Kidney (tissue), 14 donors: Measurements from ENCODE around the gene ATP6V1G2. TPM values are rescaled to one million over a fixed set of nuclear protein-coding genes. Genes with fewer than 3 reads are reported as not detected.

Experiments used
- DNase-seq, 5 donors: peaks; one replicate each; pipeline ENCODE4 v3.0.0-alpha.2; 2013 to 2020
- FAIRE-seq: peaks from 2 replicates; lab custom pipeline; 2012; peaks lifted over from hg19 to GRCh38; lab: Jason Lieb, UNC
- H3K27ac ChIP-seq, 2 donors: one replicate each; pipeline ENCODE4 v1.7.0; 2013; ENCODE audit warnings: low read depth in 2 of 2, low read length in 2 of 2, inconsistent platforms in 1 of 2
- H3K27me3 ChIP-seq: one replicate; pipeline ENCODE4 v1.7.1; 2013; ENCODE audit warnings: low read length, inconsistent platforms; ENCODE audit not compliant: control insufficient read depth, insufficient read depth
- H3K36me3 ChIP-seq, 3 donors: one replicate each; pipeline versions ENCODE4 v1.7.0 to v1.7.1; 2013; ENCODE audit warnings: low read length in 3 of 3, control low read depth in 1 of 3, inconsistent platforms in 1 of 3; ENCODE audit not compliant: insufficient read depth in 3 of 3, control insufficient read depth in 2 of 3
- H3K4me1 ChIP-seq, 3 donors: one replicate each; pipeline versions ENCODE4 v1.7.0 to v1.7.1; 2013; ENCODE audit warnings: low read length in 3 of 3, inconsistent platforms in 1 of 3, low read depth in 1 of 3; ENCODE audit not compliant: control insufficient read depth in 2 of 3, insufficient read depth in 2 of 3
- H3K4me3 ChIP-seq, 3 donors: one replicate each; pipeline versions ENCODE4 v1.7.0 to v1.8.1; 2013; ENCODE audit warnings: low read length in 3 of 3, control low read depth in 1 of 3, inconsistent platforms in 1 of 3
- H3K9ac ChIP-seq, 3 donors: one replicate each; pipeline versions ENCODE4 v1.7.0 to v1.7.1; 2013; ENCODE audit warnings: low read length in 3 of 3, control low read depth in 1 of 3, inconsistent platforms in 1 of 3
- H3K9me3 ChIP-seq, 3 donors: one replicate each; pipeline versions ENCODE4 v1.7.0 to v1.7.1; 2013; ENCODE audit warnings: low read length in 3 of 3, control low read depth in 1 of 3, inconsistent platforms in 1 of 3; ENCODE audit not compliant: control insufficient read depth in 2 of 3, insufficient read depth in 1 of 3
- intact Hi-C: fragments of 100-400 bp; cut with DNase I; formaldehyde crosslinking; loops from one replicate; pipeline ENCODE4 v1.11.1; 2022
- polyA plus RNA-seq: library from polyadenylated mRNA; stranded (reverse); fragments of 350-450 nt; fragmentation: Illumina TruSeq; extraction: RNeasy Lipid Tissue Mini Kit (QIAGEN cat#74804); gene quantifications from one replicate; pipeline ENCODE4 v1.2.3, GENCODE V29; 2014; ENCODE audit warnings: low read depth, low replicate concordance; ENCODE audit not compliant: insufficient read depth
- total RNA-seq: library from RNA; stranded (reverse); fragmentation: NEBNext Ultra II Directional; extraction: Animal tissue kit (Norgen Biotek cat#: 25700); gene quantifications from one replicate; pipeline ENCODE4 v1.2.1, GENCODE V29; 2021
- TF ChIP-seq, protein P1 (sequence below): IDR thresholded peaks from 3 replicates; pipeline ENCODE4 v1.5.1; 2012; ENCODE audit warnings: mild to moderate bottlenecking, moderate library complexity, borderline replicate concordance; ENCODE audit not compliant: insufficient read depth; ENCODE audit errors: extremely low read depth
- donor health status: control.
- donor health status: control.
- donor health status: control.
- donor health status: control.
- donor health status: control.
- donor health status: DM: yes; HTN: yes; CAD: no.
- donor health status: Normal renal cell carcinoma (clear cell type).

ATP6V1G2 gene
- total and polyA plus RNA-seq, 2 donors from 2014 or later = 1.2 to 6.0 TPM

DNA sequence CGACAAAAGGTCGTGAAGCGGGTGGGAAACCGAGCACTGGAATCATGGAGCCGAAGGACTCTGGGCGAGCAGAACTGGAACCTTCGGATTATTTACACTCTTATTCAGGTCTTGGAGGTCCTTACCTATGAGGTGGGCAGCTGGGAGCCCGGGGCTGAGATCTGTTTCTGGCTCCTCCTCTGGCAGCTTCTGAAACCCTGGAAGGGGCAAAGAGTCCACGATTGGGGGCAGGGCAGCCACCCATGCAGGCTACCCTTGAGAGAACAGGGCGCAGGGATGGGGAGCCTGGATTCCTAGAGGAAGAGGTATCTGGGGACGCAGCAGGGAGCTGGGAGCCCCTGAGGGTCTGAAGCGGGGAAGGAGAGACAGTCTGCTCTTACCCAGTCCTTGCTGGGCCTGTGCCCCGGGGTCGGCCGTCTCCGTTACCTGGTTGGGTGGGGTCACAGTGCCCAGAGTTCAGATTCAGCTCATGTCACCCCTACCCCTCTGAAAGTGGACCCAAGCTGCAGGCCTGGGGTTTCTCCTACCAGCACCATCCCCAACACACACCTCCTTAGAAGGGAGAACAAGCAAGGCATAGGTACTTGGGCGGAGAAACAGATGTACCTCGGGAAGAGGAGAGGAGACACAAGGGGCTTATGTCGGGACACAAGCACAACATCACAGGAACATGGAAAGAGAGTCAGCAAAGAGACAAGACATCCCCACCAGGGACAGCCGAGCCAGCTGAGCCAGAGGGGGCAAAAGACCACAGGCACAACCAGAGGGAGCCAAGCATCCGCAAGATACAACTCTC is 35.2 kb upstream of the ATP6V1G2 start:
- FAIRE-seq (no peak), DNase-seq (peak in 4 of 5 donors; percentile 35 to 68 (median 57))
- H3K9me3 ChIP-seq = no peaks in the 10 kb centered on the region
- H3K4me1 ChIP-seq = peaks cover 0 to 10% (median 5%) of the 10 kb centered on the region in 3 donors
- H3K4me3 ChIP-seq = peak overlapping the region; percentile 65 to 93 (median 90)
- no peaks in the 10 kb centered on the region for H3K36me3 ChIP-seq
- peak overlapping the region; percentile 70 to 78 for H3K27ac ChIP-seq
- TF ChIP-seq, protein P1, sequence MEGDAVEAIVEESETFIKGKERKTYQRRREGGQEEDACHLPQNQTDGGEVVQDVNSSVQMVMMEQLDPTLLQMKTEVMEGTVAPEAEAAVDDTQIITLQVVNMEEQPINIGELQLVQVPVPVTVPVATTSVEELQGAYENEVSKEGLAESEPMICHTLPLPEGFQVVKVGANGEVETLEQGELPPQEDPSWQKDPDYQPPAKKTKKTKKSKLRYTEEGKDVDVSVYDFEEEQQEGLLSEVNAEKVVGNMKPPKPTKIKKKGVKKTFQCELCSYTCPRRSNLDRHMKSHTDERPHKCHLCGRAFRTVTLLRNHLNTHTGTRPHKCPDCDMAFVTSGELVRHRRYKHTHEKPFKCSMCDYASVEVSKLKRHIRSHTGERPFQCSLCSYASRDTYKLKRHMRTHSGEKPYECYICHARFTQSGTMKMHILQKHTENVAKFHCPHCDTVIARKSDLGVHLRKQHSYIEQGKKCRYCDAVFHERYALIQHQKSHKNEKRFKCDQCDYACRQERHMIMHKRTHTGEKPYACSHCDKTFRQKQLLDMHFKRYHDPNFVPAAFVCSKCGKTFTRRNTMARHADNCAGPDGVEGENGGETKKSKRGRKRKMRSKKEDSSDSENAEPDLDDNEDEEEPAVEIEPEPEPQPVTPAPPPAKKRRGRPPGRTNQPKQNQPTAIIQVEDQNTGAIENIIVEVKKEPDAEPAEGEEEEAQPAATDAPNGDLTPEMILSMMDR = no peak
- no peaks in the 10 kb centered on the region for H3K27me3 ChIP-seq
- intact Hi-C loops = no loop called here
- peak overlapping the region; percentile 69 to 97 (median 93) for H3K9ac ChIP-seq

DNA sequence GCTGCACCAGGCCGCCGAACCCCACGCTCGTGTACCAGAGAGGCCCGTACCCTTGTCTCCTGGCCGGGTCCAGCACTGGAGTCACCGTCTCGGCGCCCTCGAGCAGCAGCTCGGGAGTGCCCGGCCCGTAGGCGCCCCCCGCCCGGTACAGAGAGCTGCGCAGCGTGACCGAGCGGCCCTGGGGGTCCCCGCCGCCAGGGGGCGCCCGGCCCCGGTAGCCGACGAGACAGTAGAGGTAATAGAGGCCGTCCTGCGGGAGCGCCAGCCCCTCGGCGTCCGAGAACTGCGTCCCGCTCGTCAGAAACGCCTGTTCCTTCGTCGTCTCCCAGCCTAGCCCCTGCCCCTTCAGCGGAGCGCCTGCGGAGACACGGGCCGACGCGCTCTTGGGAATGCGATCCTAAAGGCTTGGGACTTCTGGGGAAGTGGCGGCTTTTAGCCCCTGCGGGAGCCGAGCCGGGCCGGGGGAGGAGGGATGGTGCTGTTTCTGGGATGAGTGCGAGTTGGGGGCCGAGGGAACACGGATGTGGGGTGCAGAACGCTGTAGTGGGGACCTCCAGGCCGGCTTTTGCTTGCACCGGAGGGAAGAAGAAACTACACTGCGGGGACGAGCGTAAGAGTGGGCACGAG is 34.5 kb upstream of the ATP6V1G2 start:
- H3K27ac ChIP-seq = peak overlapping the region; percentile 70 to 78
- intact Hi-C loops = no loop called here
- no peaks in the 10 kb centered on the region for H3K36me3 ChIP-seq
- H3K9ac ChIP-seq = peak overlapping the region; percentile 69 to 97 (median 93)
- TF ChIP-seq, protein P1 = peak; percentile 93
- DNase-seq (peak; percentile 90 to 95 (median 92)), FAIRE-seq (no peak)
- no peaks in the 10 kb centered on the region for H3K27me3 ChIP-seq
- peaks cover 0 to 10% (median 5%) of the 10 kb centered on the region in 3 donors for H3K4me1 ChIP-seq
- peak overlapping the region; percentile 65 to 93 (median 90) for H3K4me3 ChIP-seq
- no peaks in the 10 kb centered on the region for H3K9me3 ChIP-seq

DNA sequence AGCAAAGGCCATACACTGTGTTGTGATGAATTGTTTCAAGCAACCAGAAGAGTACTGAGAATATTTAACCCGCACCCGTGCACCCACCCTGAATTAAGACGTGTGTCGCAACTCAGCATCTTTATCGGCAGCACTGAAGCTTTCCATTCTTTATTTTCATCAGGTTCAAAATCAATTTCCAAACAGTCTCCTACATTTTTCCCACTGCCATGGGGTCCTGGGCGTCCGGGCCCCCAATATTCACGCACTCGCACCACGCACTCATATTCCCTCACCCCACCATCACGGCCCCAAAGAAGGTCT is 34.0 kb upstream of the ATP6V1G2 start:
- FAIRE-seq = no peak
- Histone ChIP-seq H3K27me3 (no peaks in the 10 kb centered on the region), H3K4me3 (peak overlapping the region; percentile 42 to 90 (median 65)), H3K4me1 (peaks cover 0 to 7% (median 5%) of the 10 kb centered on the region in 3 donors), H3K36me3 (no peaks in the 10 kb centered on the region), H3K27ac (no peak overlapping the region), H3K9ac (peak overlapping the region; percentile 8 to 71 (median 70)), H3K9me3 (no peaks in the 10 kb centered on the region)
- no peak for DNase-seq
- intact Hi-C loops = no loop called here
- TF ChIP-seq, protein P1 = no peak
